GM03348 (cell line): ENCODE results near the gene GPX1.
"Not testable (repeated sequence)": the region's sequence is repeated elsewhere in the genome, so short reads cannot be mapped to it uniquely, and the experiment has no call there.

ENCODE experiments used
- DNase-seq: peaks from one replicate; pipeline ENCODE4 v3.0.0; 2012; ENCODE audit warnings: low spot score

GPX1 gene

DNA sequence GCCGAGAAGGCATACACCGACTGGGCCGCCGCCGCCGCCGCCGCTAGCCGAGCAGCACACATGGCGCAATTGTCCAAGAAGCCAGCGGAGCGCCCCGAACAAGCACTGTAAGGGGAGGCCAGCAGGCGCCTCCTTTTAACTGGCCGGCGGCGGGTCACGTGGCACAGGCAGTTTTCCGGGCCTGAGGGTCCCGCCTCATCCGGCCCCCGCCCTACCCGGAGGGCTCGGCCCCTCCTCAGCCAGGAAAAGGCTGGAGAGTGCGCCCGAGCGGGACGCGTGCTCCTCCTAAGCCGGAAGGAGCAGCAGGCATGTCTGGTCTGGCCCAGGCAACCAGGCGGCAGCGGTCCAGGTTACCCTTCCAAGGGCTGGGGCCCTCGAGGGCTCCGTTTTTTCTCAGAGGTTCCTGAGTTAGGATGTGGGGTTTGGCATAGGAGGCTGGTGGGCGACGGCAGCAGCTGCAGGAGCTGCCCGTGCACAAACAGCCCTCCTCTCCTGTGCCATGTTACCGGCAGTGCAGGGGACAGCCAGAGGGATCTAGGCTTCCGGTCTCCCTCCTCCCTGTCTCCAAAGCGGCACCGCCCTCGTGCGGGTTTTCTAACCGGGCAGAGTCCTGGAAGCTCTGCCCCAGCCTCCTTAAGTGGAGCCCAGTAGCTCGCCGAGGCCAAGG, at the start of gene GPX1:
Gene GPX1, minus strand, starts transcription at position 137 of the 667 bp plus-strand sequence. Its CDS starts 75 bp downstream, at position 62.
- DNase-seq = peak; percentile 96

DNA sequence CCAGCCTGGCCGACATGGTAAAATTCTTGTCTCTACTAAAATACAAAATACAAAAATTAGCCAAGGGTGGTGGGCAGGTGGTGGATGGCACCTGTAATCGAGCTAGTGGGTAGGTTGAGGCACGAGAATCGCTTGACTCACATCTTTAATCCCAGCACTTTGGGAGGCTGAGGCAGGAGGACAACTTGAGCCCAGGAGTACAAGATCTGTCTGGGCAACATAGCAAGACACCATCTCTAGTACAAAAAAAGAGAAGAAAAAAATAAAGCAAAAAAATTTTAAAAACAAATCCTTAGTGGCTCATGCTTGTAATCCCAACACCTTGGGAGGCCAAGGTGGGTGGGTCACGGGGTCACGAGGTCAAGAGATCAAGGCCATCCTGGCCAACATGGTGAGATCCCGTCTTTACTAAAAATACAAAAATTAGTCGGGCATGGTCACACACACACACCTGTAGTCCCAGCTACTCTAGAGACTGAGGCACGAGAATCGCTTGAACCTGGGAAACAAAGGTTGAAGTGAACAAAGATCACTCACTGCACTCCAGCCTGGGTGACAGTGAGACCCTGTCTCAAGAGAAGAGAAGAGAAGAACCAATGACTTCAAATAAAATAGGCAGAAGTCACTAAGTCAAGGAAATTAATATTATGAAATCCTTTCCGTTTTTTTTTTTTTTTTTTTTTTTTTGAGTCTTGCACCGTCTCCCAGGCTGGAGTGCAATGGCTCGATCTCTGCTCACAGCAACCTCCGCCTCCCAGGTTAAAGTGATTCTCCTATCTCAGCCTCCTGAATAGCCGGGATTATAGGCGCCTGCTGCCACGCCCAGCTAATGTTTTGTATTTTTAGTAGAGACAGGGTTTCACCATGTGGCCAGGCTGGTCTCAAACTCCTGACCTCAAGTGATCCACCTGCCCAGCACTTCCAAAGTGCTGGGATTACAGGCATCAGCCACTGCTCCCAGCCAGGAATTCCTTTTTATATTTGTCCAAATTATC, 48.7 kb upstream of the GPX1 start:
- DNase-seq = no peak

DNA sequence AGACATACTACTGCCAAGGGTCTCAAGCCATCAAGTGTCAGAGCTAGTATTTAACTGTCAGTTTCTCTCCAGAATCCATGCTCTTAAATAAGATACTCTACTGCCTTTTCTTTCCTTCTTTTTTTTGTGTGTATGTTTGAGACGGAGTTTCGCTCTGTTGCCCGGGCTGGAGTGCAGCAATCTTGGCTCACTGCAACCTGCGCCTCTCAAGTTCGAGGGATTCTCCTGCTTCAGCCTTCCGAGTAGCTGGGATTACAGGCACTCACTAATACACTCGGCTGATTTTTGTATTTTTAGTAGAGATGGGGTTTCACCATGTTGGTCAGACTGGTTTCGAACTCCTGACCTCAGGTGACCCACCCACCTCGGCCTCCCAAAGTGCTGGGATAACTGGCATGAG, 47.4 kb upstream of the GPX1 start:
- DNase-seq = not testable (repeated sequence)

DNA sequence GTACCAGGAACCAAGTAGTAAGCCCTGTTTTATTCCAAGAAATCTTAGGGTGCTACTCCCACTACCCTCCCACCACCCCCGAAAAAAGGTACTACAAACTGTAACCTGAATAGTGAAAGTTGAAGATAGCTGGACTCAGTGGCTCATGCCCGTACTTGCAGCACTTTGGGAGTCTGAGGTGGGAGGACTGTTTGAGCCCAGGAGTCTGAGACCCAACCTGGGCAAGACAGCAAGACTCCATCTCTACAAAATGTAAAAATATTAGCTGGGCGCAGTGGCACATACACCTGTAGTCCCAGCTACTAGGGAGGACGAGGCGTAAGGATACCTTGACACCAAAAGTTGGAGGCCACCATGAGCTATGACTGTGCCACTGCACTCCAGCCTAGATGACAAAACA, 45.7 kb upstream of the GPX1 start:
- DNase-seq = no peak

DNA sequence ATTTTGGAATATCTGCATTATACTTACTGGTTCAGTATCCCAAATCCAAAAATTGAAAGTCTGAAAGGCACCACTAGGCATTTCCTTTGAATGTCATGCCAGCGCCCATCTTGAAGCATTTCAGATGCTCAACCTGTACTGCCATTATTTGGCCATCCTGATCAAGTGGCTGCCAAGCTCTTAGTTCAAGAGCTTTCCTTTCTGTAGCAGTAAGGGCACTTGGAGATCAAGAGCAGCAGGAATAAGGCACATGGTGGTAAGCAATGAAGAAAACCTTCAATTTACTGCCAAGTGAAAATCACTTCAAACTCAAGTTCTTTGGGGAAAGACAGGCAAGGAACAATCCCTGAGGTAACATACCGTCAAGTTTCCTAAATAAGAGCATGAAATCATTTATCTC, 43.6 kb upstream of the GPX1 start:
- DNase-seq = no peak

DNA sequence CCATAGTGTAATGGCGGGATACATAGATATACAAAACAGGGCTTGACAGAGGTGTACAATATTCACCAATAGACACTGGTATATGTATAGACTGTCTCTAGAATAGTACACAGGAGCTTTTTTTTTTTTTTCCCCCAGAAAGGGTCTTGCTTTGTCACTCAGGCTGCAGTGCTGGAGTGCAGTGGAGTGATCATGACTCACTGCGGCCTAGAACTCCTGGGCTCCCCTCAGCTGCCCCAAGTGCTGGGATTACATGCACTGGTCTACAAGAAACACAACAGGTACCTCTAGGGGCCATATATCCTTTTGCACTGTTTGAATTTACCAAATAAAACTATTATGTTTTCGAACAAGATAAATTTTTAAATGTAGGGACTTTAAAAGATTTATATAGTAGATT, 41.3 kb upstream of the GPX1 start:
- no peak for DNase-seq

DNA sequence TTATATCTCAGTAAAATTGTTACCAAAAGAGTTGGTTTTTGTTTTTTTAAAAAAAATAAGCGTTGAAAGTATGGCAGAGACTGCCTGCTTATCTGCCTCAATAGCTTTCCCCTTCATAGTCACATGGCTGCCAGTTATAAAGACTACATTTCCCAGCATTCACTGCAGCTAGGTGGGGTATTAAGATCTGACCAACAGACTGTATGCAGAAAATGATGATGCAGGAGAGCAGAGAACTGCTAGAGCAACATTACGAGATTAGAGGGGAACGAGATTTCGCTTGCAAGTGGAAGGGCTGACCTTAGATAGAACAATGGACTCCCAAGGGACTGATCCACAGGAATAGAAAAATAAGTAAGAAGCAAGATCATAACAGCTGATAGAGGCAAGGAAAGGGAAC, 39.3 kb upstream of the GPX1 start:
- no peak for DNase-seq

DNA sequence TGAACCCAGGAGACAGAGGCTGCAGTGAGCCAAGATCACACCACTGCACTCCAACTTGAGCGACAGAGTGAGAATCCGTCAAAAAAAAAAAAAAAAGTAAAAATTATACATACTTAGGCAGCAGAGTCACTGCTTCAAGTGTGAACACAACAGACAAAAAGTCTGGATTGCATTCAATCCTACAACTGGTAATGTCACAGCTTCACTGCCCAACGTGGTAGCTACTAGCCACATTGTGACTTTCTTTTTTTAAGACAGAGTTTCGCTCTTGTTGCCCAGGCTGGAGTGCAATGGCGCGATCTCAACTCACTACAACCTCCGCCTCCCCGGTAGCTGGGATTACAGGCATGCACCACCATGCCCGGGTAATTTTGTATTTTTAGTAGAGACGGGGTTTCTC, 33.2 kb upstream of the GPX1 start:
- not testable (repeated sequence) for DNase-seq

DNA sequence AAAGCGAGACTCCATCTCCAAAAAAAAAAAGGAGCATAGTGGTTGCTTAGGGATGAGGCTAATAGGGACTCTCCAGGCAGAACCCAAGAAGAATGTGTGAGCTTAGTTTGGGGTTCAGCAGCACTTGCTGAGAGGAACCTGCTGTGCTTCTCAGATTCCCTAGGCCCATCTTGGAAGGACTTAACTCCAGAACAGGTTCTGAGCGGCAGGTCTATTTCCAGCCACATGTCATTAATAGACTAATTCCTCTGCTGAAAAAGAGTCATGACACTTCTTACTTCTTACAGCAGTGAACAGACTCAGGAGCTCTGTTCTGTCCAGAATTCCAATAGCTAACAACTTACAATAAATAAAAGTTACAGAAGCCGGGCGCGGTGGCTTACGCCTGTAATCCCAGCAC, 31.1 kb upstream of the GPX1 start:
- DNase-seq = no peak

DNA sequence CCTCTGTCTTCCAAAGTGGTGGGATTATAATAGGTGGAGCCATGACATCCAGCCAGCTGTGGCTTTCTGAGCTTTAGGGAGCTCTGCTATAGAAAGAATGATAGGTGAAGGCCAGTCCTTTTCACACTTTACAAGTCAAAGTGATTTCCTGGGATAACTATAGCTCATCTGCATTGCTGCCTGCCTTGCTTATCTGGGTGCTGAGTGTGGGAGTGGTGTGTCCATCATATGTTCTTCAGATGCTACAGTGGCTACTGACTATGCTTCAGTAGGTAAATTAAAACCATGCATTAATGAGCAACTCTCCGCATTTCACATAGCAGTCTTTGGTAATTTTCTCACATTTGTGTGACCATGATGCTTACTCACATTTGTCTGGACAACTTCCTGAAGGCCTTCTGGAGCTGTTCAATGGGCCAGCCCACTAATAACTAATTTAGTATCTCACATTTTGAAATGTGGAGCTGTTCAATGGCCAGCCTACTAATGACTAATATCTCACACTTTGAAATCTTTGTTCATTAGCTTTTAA, 30.2 kb upstream of the GPX1 start:
- peak; percentile 13 for DNase-seq

DNA sequence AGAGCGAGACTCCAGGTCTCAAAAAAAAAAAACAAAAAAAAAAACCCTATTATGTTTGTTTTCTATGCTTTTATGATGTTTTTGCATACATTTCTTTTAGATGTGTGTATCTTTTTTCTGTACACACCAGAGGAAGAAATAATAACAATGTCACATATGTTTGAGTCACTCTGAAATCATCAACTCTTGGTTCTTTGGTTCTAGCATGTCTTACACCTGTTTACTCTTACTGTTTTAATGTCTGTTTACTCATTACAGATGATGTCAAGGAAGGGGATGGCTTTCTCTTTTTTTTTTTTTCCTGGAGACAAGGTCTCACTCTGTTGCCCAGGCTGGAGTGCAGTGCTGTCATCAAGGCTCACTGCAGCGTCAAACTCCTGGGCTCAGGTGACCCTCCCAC, 29.6 kb upstream of the GPX1 start:
- no peak for DNase-seq

DNA sequence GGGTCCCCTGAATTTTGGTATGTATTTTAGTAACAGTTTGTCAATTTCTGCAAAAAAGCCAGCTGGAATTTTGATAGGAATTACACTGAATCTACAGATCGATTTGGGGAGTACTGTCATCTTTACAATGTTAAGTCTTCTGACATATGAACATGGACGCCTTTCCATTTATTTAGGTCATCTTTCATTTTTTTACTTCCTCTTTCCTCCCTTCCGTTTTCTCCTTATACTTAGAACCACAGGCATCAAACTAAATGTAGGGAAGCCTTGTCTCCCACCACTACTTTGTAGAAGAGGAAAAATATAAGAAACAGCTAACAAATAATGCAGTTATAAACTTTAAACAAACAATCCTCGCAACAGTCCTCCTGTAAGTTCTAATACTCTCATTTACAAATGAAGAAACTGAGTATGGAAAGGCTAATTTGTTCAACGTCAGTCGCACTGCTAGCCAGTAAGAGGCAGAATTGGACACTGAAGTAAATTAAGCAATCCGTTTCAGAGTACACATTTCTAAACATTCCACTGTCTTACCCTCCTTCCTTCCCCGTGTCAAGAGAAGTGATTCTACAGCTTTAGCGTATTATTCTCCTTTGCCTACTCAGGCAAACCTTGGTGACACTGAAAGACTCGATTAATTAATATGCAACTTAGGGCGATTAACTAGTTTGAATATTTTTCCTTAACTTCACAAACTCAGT, 28.1 kb upstream of the GPX1 start:
- DNase-seq = no peak

DNA sequence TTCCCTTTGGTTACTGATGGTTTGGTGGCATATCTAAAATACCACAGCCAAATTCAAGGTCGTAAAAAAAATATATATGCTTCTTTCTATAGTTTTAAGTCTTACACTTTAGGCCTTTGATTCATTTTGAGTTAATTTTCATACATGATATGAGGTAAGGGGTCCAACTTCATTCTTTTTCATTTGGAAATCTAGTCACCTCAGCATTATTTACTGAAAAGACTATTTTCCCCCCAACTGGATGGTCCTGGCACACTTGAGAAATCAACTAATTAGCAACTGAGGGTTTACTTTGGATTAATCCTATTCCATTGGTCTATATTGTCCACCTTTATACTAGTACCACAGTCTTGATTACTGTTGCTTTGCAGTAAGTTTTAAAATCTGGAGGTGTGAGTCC, 27.5 kb upstream of the GPX1 start:
- DNase-seq = no peak

DNA sequence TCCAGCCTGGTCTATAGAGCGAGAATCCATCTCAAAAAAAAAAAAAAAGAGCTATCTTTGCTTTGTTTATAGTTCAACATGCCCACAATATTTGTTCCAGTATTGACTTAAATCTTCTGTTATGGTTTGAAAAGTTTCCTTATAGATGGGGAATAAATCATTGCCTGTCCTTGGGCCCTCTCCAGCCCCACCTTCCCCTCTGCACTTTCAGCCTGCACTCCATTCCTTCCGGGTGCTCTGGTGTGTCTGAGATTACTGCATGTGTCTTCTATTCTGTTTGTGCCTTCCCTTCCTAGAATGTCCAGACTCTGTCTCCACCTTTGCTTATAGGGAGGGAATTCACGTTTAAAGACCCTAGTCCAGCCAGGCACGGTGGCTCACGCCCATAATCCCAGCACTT, 25.2 kb upstream of the GPX1 start:
- no peak for DNase-seq

DNA sequence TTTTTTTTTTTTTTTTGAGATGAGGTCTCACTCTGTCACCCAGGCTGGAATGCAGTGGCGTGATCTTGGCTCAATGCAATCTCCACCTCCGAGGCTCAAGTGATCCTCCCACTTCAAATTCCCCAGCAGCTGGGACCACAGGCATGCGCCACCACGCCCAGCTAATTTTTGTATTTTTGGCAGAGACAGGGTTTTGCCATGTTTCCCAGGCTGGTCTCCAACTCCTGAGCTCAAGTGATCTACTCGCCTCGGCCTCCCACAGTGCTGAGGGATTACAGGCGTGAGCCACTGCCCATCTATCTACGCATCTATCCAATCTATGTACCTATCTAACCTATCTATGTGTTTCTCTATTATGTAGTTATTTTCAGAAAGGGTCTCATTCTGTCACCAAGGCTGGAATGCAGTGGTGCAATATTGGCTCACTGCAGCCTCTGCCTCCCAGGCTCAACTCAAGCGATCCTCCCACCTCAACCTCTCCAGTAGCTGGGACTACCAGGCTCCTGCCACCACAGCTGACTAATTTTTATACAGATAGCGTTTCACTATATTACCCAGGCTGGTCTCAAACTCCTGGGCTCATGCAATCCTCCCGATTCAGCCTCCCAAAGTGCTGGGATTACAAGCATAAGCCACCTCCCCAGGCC, 20.2 kb upstream of the GPX1 start:
- DNase-seq = peak; percentile 38

DNA sequence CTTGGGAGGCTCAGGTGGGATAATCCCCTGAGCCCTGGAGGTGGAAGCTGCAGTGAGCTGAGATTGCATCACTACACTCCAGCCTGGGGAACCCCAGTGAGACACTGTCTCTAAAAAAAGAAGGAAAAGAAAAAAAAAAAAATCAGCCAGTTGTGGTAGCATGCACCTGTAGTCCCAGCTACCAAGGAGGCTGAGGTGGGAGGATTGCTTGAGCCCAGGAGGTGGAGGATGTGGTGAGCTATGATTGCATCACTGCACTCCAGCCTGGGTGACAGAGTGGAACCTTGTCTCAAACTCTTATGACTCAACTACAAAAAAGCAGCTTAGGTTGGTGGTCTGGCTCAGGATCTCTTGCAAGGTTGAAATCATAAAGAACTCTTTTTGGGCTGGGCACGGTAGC, 19.3 kb upstream of the GPX1 start:
- DNase-seq = no peak

DNA sequence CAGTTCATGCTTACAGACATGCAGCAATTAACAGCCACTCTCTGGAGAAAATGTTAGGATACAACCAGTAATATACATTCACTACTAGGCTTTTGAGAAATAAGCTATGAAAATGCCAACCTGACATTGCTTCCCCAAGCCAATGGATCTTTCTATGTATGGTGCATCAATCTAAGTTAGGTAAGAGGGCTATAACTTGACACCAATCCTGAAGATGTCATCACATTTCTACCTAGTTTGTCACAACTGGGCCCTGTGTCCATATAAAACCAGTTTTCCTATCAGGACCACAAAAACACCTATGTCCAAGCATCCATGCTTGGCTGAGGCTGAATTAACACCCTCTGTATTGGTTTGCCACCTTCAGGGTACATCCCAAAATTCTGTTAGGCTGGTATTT, 13.8 kb upstream of the GPX1 start:
- DNase-seq = no peak

DNA sequence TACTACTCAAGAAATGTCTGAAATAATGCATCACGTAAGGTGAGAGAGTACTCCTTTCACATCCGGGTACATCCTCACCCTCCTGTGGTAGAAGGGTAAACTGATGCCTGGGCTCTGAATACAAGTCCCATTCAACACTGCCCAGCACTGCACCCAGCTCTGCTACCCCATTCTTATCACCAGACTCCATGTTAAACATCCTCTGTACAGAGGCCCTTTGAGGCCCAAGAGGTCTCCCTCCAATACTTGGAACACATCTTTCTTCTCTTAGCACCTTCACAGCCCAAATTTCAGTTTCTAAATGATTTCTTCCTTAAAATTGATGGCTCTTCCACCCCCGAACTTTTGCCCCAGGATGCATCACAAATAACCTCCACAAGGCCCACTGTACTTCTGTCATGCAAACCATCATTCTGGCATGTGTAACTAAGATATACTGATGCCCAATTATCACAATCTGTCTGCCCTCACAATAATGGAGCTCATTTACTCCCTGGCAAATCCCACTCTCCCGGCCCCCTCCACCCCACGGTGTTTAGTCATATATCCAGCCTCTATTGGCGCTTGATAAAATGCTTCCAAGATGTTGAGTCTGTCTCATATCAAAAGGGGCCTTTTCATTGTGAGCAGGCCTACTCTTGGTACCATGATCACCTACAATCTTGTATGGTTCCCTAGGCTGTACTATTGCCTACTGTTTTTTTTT, 12.6 kb upstream of the GPX1 start:
- no peak for DNase-seq

DNA sequence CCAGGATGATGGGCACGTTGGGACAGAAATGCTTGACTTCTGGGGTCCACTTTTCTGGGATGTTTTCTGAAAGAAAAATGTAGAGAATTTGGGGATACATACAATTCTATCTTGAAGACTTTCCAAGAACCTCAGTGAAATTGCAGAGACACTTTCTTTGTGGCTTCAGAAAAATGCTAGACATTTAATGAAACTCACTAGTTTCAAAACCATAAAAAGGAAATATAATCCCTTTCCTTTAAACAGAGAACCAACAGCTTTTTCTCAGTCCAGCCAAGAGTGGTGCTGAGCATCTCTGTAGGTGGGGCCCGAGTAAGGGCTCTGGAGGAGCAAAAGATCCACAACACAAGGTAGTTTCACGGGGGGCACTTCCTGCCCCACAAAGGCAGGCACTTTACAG, 4.4 kb upstream of the GPX1 start:
- peak; percentile 47 for DNase-seq

DNA sequence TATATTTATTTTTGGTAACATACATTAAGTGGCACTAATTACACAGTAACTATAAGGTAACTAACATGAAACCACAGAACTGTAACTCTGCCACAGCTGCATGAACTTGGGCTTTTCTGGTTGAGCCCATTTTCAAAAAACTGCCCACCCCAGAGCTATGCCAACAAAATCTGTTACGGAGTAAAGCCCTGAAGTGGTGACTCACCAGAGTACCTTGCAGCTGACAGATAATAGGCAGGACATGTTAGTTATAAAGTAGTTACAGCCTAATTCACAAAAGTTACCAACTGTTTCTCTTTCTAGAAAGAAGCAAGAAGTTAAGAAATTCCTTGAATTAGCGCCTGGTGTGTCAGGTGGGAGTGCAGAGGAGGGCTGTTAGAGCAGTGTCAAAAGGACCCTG, 1.5 kb upstream of the GPX1 start:
- DNase-seq = no peak

DNA sequence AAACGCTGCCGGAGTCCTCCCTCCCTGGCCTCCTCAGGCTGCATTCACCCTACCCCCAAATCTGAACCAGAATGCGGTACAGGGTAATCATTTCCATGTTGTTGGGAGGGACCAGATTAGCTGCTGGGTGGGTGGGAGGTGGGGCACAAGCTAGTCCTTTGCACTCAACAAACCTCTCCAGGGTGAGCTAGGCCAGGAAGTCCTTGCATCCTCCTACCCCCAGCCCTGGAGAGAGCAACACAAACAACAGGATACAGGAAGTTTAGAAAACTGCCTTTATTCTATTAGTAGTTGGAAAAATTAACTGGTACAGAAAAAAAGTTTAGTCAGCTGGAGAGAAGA, 702 bp upstream of the GPX1 start:
- no peak for DNase-seq
